Activated CD4-positive, CD25-positive, alpha-beta regulatory T cell (primary cell): ENCODE results near the gene GPAT3.
"Not testable (repeated sequence)": the region's sequence is repeated elsewhere in the genome, so short reads cannot be mapped to it uniquely, and the experiment has no call there.

ENCODE experiments used
- DNase-seq, 4 experiments: peaks; one replicate each; lab custom pipeline; 2025; lab: John Stamatoyannopoulos, UW

Gene GPAT3

DNA sequence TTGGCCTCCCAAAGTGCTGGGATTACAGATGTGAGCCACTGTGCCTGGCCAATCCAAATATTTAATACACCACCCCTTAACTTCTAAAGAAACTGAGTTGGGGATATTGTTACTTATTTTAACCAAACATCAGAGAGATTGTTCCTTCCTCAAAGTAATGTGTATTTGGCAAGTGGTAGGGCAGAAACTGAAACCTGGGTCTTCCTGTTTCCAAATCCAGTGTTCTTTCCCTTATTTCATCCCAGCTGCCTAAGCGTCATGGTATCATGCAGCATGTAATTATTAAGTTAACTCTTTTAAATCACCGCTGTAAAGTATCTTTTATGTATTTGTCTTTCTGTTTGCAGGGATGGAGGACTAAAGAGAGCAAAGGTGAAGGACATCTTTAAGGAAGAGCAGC lies 68.4 kb downstream of the GPAT3 start:
- no peak for DNase-seq

DNA sequence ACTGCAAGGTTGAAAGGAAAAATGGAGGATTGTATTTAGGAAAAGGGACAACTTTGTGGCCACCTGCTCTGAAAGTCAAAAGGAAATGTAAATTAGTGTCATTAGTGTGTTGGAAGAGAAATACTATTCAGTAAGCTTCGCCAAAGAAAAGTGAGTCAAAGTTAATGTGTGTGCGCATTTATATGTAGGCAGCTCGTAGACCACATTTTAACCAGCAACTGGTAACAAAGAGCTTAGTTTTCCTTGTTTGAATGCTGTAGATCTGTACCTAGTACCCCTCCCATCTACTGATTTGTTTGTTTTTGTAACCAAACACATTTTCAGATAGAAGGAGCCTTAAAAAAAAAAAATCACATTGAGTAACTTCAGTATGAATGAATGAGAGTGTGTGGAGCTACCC lies 69.3 kb downstream of the GPAT3 start:
- no peak for DNase-seq

DNA sequence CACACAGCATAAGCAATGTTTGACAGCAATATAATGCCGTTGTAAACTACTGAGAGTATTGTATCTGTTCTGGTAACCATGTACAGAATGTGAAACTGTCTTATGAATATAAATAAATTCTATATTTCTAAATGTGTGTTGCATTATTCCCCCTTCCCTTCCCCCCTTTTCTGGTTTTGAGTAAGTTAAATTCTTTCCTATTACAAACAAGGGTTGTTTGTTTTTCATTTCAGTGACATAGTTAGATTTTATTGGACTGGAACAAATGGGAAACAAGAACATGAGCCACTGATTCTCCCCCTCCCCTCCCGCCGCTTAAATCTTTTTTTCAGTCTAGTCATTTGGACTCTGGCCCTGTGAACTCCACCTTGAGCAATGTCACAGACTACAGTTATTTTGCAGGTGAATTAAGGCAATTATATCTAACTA lies 69.8 kb downstream of the GPAT3 start:
- no peak for DNase-seq

DNA sequence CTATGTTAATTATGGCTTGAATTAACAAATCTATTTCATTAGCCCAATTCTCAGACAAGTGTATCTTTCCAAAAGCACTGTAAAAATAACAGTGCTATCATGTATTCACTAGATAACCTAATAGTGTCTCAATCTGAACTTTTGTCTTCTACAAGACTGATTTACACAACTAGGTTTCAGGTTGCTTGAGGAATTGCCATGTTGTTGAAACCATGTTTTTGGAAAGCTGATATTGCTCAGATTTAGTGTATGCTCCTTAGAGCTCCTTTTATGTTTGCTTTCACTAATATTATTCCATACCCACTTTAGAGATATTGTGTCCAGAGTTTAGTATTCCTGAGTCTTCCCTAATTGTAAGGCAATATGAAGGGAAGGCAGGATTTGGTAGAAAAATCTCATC lies 70.6 kb downstream of the GPAT3 start:
- no peak for DNase-seq

DNA sequence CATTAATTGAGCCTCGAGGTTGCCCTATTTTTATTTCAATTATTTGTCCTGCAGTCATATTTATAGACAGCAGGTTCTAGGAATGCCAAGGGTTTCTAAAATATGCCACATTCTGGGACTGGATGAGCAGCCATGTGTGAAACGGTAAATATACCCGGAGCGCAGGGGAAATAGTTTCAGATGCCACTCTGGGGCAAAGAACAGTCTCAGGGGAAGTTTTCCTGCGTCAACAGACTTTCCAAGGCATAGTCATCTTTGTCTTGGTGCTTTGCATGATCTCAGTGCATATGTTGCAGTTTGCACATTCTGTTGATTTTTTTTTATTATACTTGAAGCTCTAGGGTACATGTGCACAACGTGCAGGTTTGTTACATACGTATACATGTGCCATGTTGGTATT lies 71.0 kb downstream of the GPAT3 start:
- no peak for DNase-seq

DNA sequence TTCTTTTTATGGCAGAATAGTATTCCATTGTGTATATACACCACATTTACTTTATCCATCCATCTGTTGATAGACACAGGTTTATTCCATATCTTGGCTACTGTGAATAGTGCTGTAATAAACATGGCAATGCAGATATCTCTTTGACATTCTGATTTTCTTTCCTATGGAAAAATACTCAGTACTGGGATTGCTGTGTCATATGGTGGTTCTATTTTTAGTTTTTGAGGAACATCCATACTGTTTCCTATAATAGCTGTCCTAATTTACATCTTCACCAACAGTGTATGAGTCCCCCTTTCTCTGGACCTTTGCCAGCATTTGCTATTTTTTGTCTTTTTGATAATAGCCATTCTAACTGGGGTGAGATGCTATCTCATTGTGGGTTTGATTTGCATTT lies 73.5 kb downstream of the GPAT3 start:
- no peak for DNase-seq

DNA sequence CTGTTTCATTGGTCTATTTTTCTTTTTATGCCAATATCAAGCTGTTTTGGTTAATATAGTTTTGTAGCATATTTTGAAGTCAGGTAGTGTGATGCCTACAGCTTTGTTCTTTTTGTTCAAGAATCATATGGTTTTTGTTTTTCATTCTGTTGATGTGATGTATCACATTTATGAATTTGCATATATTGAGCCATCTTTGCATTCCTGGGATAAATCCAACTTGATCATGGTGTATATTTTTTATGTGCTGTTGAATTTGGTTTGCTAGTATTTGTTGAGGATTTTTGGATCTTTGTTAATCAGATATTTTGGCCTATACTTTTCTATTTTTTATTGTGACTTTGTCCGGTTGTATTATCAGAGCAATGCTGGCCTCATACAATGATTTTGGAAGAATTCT lies 74.8 kb downstream of the GPAT3 start:
- DNase-seq, result no peak

DNA sequence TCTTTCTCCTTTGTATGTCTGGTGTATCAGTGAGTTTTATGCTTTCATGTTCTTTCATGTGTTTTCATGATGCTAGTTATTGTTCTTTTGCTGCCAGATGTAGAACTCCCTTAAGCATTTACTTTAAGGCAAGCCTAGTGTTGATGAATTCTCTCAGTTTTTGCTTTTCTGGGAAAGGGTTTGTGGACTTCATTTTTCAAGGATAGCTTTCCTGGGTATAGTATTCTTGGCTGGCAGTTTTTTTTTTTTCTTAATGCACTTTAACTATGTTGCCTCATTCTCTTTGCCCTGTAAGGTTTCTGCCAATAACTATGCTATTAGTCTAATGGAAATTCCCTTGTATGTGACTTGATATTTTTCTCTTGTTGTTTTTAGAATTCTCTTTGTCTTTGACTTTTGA lies 77.1 kb downstream of the GPAT3 start:
- no peak for DNase-seq

DNA sequence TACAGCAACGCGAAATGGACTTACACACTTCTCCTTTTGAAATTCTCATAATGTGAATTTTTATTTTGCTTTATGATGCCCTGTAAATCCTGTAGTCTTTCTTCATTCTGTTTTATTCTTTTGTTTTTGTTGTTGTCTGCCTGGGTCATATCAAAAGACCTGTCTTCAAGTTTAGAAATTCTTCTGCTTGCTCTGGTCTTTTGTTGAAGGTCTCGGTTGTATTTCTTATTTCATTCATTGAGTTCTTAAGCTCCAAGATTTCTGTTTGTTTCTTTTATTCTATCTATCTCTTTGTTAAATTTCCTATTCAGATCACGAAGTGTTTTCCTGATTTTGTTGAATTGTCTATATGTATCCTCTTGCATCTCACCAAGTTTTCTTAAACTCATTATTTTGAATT lies 78.1 kb downstream of the GPAT3 start:
- DNase-seq, result no peak

DNA sequence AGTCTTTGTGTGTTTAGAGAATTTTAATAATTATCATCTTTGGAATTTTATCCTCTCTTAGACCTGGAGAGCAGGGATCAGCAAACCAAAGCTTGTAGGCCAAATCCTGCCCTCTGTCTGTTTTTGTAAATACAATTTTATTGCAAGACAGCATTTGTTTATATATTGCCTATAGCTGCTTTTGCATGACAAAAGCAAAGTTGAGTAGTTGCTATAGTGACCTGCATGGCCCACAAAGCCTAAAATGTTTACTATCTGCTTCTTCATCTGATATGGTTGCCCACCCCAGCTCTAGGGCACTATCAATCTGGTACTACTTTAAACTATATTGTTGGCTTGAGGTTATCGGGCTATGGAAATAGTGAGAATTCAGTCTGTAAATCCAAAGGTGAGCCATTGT lies 80.3 kb downstream of the GPAT3 start:
- no peak for DNase-seq

DNA sequence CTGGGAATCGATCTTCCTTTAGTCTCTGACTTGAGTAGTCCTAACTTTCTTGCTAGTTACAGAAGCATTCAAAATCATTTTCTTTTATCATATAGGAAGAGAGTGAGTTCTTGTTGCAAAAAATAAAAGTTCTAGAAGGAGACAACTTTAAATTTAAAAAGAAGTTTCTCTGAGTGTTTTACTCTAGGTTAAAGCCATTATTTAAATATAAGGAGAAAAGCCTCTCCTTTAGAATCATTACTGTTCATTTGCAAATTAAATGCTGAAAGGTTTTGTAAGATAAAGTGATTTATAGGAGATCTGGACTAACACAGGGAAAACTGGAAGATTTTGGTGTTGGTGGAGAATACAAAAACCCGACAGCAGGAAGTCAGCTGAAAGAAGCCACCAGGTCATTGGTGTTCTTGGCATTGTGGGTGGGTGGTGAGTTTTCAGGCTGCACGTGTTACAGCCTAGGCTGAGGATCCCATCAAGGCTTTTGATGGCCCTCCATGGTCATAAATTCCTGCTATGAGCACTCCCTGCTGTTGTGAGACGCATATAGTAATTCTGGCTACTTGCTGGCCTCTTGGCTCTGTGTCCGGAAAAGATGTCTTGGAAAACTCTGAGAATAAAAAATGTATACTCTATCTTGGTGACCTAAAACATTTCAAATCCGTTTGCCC lies 81.6 kb downstream of the GPAT3 start:
- DNase-seq, result no peak

DNA sequence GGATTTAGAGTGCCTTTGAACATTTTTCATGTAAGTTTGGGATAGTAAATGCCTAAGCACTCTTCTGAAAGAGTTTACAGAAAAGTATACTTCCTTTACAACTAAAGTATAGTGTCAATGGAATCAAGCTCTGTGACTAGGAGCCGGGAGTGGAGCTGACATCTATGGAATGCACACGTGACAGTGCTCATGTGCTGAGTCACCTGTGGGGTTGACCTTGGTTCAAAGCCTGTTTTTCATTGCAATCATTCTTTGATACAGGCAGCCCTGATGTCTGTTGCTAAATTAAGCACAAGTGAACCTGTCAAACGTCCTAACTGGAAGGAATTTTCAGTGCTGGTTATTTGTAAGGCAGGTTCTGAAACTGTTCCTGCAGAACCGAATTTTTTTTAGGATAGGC lies 82.5 kb downstream of the GPAT3 start:
- no peak for DNase-seq

DNA sequence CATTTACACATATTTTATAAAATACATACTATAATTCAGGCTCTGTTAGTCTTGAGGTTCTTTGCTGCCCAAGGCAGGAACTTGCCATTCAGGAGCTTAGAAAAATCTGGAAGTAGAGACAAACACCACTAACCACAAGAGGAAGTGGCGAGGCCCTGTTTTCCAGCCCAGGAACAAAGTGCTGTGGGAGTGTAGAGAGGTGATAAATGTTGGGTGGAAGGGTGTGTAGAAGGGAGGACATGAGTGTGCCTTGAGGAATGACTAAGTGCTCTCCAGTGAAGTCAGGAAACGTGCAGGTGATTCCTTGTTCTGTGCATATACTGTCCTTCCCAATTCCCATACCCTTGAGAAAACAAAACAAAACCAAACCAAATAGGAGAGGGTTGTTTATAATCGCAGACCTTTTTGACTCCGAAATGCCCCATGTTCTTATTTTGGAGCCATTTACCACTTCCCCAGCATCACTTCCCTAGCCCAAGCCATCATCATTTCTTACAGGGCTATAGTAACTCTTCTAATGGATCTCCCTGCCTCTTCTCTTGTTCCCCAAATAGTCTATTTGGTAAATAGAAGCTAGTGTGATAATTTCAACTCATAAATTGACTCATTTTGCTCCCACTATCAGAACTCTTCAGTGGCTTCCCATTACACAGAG lies 83.2 kb downstream of the GPAT3 start:
- DNase-seq, result no peak

DNA sequence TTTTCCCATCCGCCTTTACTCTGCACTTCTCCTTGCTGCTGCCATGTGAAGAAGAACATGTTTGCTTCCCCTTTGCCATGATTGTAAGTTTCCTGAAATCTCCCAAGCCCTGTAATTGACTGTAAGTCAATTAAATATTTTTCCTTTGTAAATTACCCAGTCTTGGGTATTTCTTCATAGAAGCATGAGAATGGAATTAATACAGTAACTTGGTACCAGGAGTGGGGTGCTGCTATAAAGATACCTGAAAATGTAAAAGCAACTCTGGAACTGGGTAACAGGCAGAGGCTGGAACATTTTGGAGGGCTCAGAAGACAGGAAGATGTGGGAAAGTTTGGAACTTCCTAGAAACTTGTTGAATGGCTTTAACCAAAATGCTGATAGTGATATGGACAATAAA lies 86.2 kb downstream of the GPAT3 start:
- not testable (repeated sequence) for DNase-seq

DNA sequence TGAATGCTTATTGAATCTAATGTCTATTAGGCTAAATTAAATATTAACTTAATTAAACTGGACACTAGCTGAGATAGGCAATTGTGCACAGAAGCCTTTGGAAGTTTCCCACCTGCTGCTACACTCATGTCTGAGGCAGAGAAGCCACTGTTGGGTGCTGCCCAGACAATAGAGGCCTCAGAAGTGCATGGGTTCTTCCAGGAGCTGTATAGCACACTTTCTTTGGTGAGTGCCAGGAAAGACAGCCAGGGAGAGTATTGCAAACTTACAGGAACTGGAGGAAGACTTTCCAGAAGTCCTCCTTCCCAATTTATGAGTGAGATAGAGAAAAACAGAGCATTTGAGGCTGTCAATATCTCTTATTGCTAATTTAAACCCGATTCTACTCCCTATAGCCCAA lies 89.9 kb downstream of the GPAT3 start:
- no peak for DNase-seq

DNA sequence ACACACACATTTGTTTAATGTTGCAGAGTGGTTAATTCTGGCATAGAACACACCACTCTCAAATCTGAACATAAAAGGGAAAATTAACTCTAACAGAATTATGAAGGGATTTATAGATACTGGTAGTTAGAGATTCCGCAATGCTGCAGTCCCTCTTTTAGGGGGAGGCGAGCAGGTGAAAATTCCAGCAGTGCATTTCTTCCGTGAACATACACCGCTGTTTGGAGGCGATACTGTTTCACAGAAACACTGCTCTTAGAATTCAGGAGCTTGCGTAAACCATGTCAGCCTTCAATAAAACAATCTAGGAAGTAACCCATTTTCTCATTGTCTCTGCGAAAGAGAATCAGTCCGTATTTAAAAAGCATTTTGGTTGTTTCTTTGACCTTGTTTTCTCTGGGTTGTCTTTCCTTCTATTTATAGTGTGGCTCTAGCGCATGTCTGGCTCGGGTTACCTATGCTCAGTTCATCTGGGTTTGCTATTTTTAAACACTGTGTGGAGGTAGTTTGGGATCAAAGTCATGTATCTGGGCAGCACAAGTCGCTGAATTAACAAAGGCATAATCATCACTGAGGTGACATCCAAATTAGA lies 90.4 kb downstream of the GPAT3 start:
- DNase-seq, result no peak

DNA sequence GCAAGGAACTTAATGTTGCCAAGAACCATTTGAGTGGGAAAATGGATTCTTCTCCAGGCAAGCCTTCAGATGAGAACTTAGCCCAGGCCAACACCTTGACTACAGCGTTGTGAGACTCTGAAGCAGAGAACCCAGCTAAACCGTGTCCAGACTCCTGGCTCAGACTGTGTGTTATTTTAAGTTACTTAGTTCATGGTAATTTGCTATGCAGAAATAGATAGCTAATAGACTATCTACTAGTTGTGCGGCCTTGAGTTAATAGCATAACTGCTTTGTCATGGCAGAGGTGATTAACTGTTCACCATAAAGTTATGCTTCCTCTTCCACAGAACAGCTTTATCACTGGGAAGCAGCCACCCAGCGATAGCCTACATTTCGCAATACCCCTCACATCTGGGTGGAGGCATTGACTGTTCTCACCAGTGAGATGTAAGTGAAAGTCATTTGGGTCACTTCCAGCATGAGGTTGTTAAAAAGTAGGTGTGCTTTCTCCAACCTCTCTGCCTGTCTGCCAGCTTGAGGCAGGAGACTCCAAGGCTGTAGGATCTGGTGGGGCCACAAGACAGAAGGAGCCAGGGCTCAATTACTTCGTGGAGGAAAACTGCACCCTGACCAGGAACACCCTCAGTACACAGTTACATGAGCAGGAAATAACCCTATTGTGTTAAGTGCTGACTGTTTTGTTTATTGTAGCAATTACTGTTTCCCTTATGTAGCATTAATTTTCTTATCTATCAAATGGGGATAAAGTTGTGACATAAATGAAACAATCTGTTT lies 94.2 kb downstream of the GPAT3 start:
- no peak for DNase-seq

DNA sequence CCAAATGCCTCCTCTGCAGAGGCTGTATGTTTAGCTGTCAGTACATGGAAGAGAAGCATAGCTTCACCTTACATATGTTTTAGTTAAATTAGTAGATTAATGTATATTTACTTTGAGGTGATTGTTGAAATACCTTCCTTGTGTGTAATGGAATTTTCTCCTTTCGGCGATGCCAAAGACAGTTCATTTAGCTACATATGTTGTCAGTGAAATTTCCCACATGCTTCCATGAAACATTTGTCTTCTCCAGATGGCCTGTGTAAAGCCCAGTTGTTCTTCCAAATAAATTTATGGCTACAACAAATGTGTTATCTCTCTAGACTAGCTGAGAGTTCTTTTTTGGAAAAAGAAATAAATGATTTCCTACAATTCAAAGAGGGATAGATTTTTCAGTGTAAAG lies 95.2 kb downstream of the GPAT3 start:
- no peak for DNase-seq

DNA sequence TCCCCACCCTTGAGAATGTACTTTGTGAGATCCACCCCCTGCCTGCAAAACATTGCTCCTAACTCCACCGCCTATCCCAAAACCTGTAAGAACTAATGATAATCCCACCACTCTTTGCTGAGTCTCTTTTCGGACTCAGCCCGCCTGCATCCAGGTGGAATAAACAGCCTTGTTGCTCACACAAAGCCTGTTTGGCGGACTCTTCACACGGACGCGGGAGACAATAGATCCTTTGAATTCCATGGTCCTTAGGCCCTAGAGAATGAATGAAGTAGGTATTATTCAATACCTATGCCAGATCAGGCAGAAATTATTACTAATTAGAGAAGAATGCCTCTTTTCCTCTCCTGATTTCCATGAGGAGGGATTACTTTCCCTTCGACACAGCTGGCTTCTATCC lies 101.0 kb downstream of the GPAT3 start:
- DNase-seq, result no peak

DNA sequence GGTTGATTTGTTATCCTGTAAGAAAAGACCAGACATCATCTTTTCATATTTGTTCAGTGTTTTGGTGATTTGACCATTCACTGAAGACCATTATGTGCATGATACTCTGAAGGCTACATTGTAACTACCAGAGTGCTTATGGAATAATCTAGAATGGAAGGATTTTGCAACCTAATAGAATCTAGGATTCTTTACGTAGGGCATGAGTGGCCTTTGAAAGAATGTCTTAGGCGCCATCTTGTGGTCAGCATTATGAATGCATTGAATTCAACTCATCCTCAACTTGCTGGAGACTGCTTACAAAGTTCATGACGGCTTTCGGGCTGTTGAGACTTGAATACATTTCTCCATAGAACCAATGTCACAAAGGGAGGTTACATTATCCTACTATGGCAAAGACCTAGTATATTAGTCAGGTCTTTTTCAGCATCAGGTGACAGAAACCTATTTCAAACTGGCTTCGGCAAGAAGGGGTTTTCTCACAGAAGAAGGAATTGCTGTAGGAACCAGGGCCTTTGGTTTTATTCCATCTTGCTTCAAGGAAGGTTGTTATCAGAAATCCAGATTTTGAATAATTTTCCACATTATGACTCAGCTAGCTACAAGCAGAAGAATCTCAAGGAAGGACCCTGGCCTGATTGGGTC lies 104.1 kb downstream of the GPAT3 start:
- DNase-seq, result peak in 2 of 4 experiments; percentile 2 to 9

DNA sequence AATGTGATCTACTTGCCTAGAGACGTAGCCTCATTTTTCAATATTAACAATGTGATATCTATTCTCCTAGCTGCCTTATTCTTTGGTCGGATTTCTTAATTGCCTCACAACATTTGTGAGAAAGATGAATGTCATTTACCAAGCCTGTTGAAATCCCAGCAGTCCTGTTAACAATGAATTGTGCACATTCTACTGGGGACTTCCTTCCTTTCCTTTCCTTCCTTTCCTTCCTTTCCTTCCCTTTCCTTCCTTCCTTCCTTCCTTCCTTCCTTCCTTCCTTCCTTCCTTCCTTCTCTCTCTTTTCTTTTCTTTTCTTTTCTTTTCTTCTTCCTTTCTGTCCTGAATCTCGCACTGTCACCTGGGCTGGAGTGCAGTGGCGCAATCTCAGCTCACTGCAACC lies 107.1 kb downstream of the GPAT3 start:
- no peak for DNase-seq
